ENCODE data around the gene TSC22D1.

Gene TSC22D1

GRCh38 chr13:44383945-44384344 lies 192.2 kb downstream of the TSC22D1 start:
- no peak for DNase-seq (ENCODE audit: low read depth in 2 of 2)

DNA sequence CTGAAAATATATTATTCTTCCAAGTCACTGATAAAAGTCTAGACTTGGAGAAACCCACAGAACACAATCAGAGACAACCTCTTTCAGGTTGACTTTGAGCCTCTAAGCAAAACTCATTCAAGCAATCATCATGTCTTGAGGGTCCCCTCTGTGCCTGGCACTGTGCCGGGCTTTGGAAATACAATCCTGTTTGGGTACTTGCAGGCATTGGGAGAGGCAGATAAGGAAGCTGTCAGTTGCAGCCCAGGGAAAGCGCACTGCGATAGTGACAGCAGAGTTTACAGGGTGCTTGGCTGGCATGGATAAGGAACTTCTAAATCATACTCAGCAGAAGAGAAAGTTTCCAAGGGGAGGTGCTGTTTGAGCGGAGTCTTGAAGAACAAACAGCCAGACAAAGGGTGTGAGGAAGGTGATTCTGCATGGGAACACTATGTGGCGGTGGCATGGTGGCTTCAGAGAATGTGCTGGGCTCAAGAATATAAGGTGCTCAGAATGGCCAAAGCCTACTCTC lies 193.4 kb downstream of the TSC22D1 start:
- DNase-seq (ENCODE audit: low read depth in 2 of 2) = no peak
